Measurements from ENCODE around the gene AR. TPM values are rescaled to one million over a fixed set of nuclear protein-coding genes. Genes with fewer than 3 reads are reported as not detected.

The AR gene
- total and polyA plus RNA-seq, 2 experiments from 2014 or later: 0.99 to 5.4 TPM

DNA sequence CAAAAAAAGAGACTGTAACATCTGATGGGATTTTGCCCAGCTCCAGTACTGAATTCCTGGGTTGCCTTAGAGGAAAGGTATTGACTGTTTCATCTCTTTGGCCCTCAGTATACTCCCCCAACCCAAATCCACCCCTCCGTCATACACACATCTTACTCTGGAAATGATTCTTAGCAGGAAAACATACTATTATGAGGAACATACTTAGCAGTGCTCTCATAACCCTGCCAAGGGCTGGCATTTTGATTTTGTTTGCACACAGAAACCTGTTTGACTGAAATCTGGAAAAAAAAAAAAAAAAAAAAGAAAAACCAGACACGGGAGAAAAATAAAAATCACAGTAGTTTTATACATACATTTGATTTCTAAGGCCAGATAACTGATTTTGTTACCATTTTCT, 19.4 kb upstream of the AR start:
- Histone ChIP-seq H3K4me3 (no peak overlapping the region), H3K9me3 (ENCODE audit: low read depth) (no peaks in the 10 kb centered on the region), H3K27ac (no peak overlapping the region), H3K27me3 (no peaks in the 10 kb centered on the region), H3K9me2 (replicated peaks; ENCODE audit: insufficient read depth) (no peaks in the 10 kb centered on the region), H4K20me1 (ENCODE audit: insufficient read depth, poor library complexity, severe bottlenecking) (no peaks in the 10 kb centered on the region), H2AFZ (no peak overlapping the region), H3K4me1 (ENCODE audit: insufficient read depth) (no peaks in the 10 kb centered on the region), H3K36me3 (replicated peaks; ENCODE audit: insufficient read depth, low read depth) (no peaks in the 10 kb centered on the region), H3K4me2 (no peak overlapping the region), H3K79me2 (no peaks in the 10 kb centered on the region)
- WGBS (ENCODE audit: low lambda C conversion rate, missing lambda C conversion rate): 54% methylated on average over 2 of the region's 2 CpGs
- TF ChIP-seq EZH2 (IDR thresholded peaks at IDR 0.05; ENCODE audit: borderline replicate concordance): no peak
- no peak for DNase-seq (ENCODE audit: low spot score)

GRCh38 chrX:67524950-67525691, 18.7 kb upstream of the AR start:
- 43% methylated on average over 2 of the region's 2 CpGs for WGBS (ENCODE audit: low lambda C conversion rate, missing lambda C conversion rate)
- H3K4me3 ChIP-seq: no peak overlapping the region
- H3K4me2 ChIP-seq: no peak overlapping the region
- DNase-seq (ENCODE audit: low spot score): no peak
- TF ChIP-seq CTCF (IDR thresholded peaks at IDR 0.05; ENCODE audit: poor library complexity): no peak
- TF ChIP-seq EZH2 (IDR thresholded peaks at IDR 0.05; ENCODE audit: borderline replicate concordance): no peak
- TF ChIP-seq EZH2phosphoT487 (IDR thresholded peaks at IDR 0.05; ENCODE audit: low read depth, severe bottlenecking, unreplicated experiment): no peak
- H3K4me1 ChIP-seq (ENCODE audit: insufficient read depth): no peaks in the 10 kb centered on the region
- H4K20me1 ChIP-seq (ENCODE audit: insufficient read depth, poor library complexity, severe bottlenecking): no peaks in the 10 kb centered on the region
- H2AFZ ChIP-seq: no peak overlapping the region
- H3K9me3 ChIP-seq (ENCODE audit: low read depth): no peaks in the 10 kb centered on the region
- no peaks in the 10 kb centered on the region for H3K27me3 ChIP-seq
- H3K79me2 ChIP-seq: no peaks in the 10 kb centered on the region
- H3K9me2 ChIP-seq (replicated peaks; ENCODE audit: insufficient read depth): no peaks in the 10 kb centered on the region
- no peak overlapping the region for H3K27ac ChIP-seq
- H3K36me3 ChIP-seq (replicated peaks; ENCODE audit: insufficient read depth, low read depth): no peaks in the 10 kb centered on the region

DNA sequence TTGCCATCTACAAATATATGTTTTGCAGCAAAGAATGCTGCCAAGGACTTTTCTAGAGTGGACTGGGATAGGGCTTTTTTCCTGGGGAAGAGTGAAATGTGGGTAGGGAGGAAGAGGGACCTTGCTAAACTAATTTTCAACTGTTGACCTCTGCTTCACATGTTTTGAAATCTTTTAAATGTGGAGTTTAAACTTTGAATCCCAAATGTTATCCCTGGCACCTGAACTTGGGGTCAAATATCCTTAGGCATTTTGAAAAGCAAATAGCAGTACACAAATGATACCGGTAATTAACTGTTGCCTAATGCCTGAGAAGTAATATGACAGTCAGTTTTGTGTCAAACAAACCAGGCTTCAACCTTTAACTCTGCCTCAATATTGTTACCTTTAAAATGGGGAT, 7.3 kb upstream of the AR start:
- H3K36me3 ChIP-seq (replicated peaks; ENCODE audit: insufficient read depth, low read depth): no peaks in the 10 kb centered on the region
- TF ChIP-seq EZH2phosphoT487 (IDR thresholded peaks at IDR 0.05; ENCODE audit: low read depth, severe bottlenecking, unreplicated experiment) (no peak), CTCF (IDR thresholded peaks at IDR 0.05; ENCODE audit: poor library complexity) (no peak), EZH2 (IDR thresholded peaks at IDR 0.05; ENCODE audit: borderline replicate concordance) (no peak)
- no peaks in the 10 kb centered on the region for H3K79me2 ChIP-seq
- H3K9me2 ChIP-seq (replicated peaks; ENCODE audit: insufficient read depth): no peaks in the 10 kb centered on the region
- no peaks in the 10 kb centered on the region for H3K27me3 ChIP-seq
- no peak overlapping the region for H2AFZ ChIP-seq
- H3K4me1 ChIP-seq (ENCODE audit: insufficient read depth): no peaks in the 10 kb centered on the region
- H3K27ac ChIP-seq: no peak overlapping the region
- no peaks in the 10 kb centered on the region for H4K20me1 ChIP-seq (ENCODE audit: insufficient read depth, poor library complexity, severe bottlenecking)
- no peak overlapping the region for H3K4me2 ChIP-seq
- H3K4me3 ChIP-seq: no peak overlapping the region
- WGBS (ENCODE audit: low lambda C conversion rate, missing lambda C conversion rate): 96% methylated on average over 1 of the region's 1 CpG
- DNase-seq (ENCODE audit: low spot score): no peak
- peaks cover 7% of the 10 kb centered on the region for H3K9me3 ChIP-seq (ENCODE audit: low read depth)

DNA sequence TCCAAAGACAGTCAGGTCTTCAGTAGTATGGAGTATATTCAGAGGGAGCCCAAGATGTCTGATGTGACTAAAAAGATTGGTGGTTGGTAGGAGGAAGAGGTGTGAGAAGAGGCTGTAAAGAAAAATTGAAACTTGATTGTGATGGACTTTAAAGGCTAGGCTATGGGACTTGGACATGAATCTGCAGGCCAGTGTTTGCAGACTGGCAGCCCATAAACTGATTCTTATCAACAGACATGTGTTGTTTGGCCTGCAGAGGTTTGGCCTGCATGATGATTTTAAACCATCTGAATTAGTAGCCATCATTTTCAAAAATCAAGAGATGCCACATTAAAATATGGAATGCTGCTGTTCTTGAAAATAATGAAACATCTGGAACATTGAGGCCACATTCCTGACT, 5.4 kb upstream of the AR start:
- H4K20me1 ChIP-seq (ENCODE audit: insufficient read depth, poor library complexity, severe bottlenecking): no peaks in the 10 kb centered on the region
- H3K4me2 ChIP-seq: no peak overlapping the region
- no peaks in the 10 kb centered on the region for H3K4me1 ChIP-seq (ENCODE audit: insufficient read depth)
- TF ChIP-seq EZH2phosphoT487 (IDR thresholded peaks at IDR 0.05; ENCODE audit: low read depth, severe bottlenecking, unreplicated experiment) (no peak), CTCF (IDR thresholded peaks at IDR 0.05; ENCODE audit: poor library complexity) (no peak)
- no peak for DNase-seq (ENCODE audit: low spot score)
- peaks cover 7% of the 10 kb centered on the region for H3K9me3 ChIP-seq (ENCODE audit: low read depth)
- no peaks in the 10 kb centered on the region for H3K27me3 ChIP-seq
- H3K36me3 ChIP-seq (replicated peaks; ENCODE audit: insufficient read depth, low read depth): no peaks in the 10 kb centered on the region
- H3K4me3 ChIP-seq: no peak overlapping the region
- H3K79me2 ChIP-seq: no peaks in the 10 kb centered on the region
- no peaks in the 10 kb centered on the region for H3K9me2 ChIP-seq (replicated peaks; ENCODE audit: insufficient read depth)
- no peak overlapping the region for H2AFZ ChIP-seq
- H3K27ac ChIP-seq: no peak overlapping the region

All from hepatocyte (in vitro differentiated cells).